T-helper 2 cell treated with Interferon-gamma antibody and Interleukin-4, amounts not matched to agents 100 ng/mL and 5 ng/mL, for 36 hours (primary cell): ENCODE measurements around the gene ITGA1. TPM values are rescaled to one million over a fixed set of nuclear protein-coding genes. Genes with fewer than 3 reads are reported as not detected.
"Not testable (repeated sequence)": the region's sequence is repeated elsewhere in the genome, so short reads cannot be mapped to it uniquely, and the experiment has no call there.

Source experiments
- intact Hi-C: fragments of 100-400 bp; cut with micrococcal nuclease; formaldehyde crosslinking; loops from one replicate; pipeline ENCODE4 v1.15.1; 2023
- total RNA-seq: library from RNA; stranded (reverse); gene quantifications from 2 replicates; pipeline ENCODE4 v1.2.3, GENCODE V29; 2022

The ITGA1 gene
- total RNA-seq, 1 donor from 2014 or later = 3.2 TPM

DNA sequence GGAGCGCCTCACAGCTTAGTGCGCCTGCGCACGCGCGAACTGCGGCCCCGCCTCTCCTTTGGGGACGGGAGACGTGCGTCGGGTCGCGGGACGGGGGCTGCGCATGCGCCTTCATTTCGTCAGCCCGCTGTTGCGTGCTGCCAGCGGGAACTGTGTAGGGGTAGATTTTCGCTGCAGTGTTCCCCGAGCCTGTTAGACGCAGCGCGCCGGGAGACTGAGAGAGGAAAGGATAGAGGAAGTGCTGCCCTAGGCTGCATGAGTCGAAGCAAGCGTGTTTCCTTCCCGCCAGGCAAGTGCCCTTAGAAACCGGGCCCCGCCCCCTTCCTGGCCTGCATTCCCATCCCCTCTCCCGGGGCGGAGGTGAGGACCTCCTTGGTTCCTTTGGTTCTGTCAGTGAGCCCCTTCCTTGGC is 12.3 kb downstream of the ITGA1 start:
- intact Hi-C loops = loop anchor here (1.0 to 10.0 kb wide), 8 partner anchors 13 to 309 kb away; partner anchors contain the start of genes ITGA1, MOCS2 and PELO

DNA sequence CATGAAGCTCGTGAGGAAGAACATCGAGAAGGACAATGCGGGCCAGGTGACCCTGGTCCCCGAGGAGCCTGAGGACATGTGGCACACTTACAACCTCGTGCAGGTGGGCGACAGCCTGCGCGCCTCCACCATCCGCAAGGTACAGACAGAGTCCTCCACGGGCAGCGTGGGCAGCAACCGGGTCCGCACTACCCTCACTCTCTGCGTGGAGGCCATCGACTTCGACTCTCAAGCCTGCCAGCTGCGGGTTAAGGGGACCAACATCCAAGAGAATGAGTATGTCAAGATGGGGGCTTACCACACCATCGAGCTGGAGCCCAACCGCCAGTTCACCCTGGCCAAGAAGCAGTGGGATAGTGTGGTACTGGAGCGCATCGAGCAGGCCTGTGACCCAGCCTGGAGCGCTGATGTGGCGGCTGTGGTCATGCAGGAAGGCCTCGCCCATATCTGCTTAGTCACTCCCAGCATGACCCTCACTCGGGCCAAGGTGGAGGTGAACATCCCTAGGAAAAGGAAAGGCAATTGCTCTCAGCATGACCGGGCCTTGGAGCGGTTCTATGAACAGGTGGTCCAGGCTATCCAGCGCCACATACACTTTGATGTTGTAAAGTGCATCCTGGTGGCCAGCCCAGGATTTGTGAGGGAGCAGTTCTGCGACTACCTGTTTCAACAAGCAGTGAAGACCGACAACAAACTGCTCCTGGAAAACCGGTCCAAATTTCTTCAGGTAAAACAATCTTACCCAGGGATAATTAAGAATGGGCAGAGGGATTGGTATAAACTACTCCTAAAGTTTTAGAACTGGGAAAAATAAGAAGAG is 12.9 kb downstream of the ITGA1 start:
- intact Hi-C loops = loop anchor here (1.0 to 10.0 kb wide), 6 partner anchors 29 to 308 kb away; partner anchors contain the start of gene MOCS2

DNA sequence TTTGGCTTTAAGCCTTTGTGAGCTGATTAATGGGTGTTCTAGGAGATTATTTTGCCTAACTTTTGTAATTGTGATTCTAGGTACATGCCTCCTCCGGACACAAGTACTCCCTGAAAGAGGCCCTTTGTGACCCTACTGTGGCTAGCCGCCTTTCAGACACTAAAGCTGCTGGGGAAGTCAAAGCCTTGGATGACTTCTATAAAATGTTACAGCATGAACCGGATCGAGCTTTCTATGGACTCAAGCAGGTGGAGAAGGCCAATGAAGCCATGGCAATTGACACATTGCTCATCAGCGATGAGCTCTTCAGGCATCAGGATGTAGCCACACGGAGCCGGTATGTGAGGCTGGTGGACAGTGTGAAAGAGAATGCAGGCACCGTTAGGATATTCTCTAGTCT is 13.6 kb downstream of the ITGA1 start:
- intact Hi-C loops = loop anchor here (2.0 to 10.0 kb wide), 3 partner anchors 53 to 307 kb away; partner anchors contain the start of gene MOCS2

DNA sequence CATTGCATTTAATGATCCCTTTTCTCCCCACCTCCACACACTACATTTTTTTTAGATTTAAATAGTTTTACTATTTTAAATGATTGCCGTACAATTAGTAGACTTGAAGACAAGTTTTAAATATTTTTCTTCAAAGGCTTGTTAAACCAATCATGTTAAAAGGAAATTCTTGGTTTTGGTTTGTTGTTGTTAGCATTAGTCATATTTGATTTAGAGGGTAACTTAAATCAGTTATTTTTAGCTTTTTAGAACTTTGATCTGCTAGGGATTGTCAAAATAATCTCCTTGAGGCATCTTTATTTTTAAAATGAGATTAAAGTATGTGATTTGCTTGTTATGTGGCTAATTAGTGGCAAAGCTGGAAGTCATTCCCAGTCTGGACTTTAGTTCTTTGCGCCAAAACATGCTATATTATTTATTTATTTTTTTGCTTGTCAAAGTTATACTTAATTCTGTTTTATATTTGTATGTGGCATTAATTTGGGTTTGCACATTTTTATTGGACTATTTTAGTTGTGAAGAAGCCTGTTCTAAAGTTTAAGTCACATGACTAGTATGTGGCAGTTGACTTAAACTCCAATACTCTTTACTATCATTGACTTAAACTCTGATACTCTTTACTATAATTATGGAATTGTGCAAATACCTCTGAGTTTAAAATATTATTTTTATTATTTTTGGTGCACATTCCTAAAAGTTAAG is 14.7 kb downstream of the ITGA1 start:
- intact Hi-C loops = loop anchor here (5.0 to 10.0 kb wide), 2 partner anchors 52 to 95 kb away; no protein-coding TSS in a partner anchor

DNA sequence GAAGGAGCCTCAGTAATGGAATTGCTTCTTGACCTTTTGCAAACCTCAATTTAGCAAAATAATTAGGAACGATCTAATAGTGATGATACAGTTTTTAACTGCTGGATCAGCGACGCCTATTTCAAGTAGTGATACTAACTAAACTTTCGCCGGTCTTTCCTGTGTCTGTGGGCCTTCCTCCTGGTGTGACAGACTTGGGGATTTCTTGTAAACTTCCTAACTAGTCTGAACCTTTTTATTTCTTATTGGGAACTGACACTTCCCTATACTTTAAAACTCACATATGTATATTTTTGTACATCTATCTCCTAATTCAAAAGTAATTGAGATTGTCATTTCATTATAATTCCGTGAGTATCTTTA is 15.2 kb downstream of the ITGA1 start:
- intact Hi-C loops = loop anchor here (5.0 to 10.0 kb wide), 2 partner anchors 52 to 96 kb away; no protein-coding TSS in a partner anchor

DNA sequence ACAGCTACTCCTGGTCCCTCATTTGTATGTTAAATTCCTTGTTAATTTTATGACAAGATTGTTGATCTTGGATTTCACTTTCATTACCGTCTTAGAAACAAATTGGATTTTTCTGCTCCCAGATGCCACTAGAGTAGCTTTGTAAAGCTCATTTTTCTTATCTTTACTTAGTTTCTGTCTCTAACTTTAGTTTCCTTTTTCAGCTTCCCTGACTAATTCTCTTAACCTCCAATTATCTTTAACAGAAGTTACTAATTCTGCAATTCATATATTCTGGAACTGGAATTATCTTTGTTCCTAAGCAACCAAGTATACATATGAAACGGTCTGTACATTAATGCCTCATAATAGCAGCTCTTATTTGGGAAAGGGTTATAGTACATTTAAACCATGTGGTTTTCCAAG is 16.7 kb downstream of the ITGA1 start:
- intact Hi-C loops = loop anchor here (5.0 to 10.0 kb wide), 2 partner anchors 50 to 97 kb away; no protein-coding TSS in a partner anchor

DNA sequence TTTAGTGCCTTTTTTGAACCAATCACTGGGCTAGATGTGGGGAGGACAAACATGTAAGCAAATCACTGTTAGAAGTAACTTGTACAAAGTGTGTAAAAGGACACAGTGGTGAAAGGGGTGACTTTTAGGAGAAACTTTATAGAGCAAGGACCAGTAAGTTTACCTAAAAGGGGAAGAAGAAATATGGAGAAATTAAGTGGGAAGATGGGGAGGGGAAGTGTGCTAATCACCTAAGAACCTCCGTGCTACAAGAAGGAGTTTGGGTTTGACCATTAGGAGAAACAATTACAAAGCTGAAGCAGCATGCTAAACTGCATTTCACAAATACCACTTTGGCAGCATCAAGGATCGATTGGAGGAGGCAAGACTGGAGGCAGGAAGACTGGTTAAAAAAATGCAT is 17.3 kb downstream of the ITGA1 start:
- intact Hi-C loops = loop anchor here (5.0 to 10.0 kb wide), 2 partner anchors 50 to 98 kb away; no protein-coding TSS in a partner anchor

DNA sequence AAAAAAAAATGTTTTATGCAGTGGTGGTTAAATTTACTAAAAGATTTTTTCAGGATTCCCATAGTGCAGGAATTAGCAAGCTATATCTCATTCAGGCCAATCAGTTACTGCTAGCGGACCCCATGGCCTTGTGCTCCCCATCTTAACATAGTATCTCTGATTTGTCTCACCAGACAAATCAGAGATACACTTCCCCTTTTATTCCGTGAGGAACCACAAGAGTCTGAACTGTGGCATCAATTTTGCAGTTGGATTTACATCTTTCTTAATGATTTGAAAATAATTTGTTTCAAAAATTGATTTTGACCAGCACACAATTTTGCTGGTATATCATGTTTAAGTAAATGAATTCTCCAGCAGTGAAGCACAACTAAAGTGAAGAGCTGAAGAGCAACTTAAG is 17.9 kb downstream of the ITGA1 start:
- intact Hi-C loops = loop anchor here (10.0 kb wide), 1 partner anchor 49 kb away; no protein-coding TSS in a partner anchor

DNA sequence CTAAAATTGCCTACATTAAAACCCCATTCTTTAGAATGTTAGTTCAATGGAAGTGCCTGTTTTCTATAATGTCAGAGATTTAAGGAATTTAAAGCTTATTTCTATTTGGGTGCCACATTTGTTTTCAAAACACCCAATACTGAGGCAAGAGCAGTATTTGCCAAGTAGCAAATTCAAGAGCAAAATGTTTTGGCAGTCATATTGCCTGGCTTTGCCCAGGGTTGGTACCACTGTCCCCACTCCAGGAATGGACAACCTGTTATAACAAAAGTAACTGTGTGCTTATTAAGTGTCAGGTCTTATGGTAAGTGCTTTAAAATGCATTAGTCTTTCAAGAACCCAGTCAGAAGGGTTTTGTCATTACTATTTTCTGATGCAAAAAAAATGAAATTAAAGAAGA is 19.3 kb downstream of the ITGA1 start:
- intact Hi-C loops = loop anchor here (10.0 kb wide), 1 partner anchor 48 kb away; no protein-coding TSS in a partner anchor

DNA sequence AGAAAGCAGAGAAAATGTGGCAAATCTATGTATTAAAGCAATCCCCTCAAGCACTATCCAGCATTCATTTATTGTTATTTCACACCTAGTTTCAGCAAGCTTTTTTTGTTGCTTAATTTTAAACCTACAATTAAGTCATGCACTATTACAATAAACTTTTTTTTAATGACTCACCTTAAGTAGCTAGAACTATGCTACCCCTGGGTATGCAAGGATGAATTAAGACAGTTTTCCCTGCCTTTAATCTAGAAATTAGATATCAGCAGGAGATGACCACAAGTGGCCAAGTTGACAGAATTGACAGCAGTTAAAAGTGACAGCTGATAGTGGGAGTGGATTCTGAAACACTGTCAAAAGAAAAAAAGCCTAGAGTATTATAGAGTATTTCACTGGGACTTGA is 20.0 kb downstream of the ITGA1 start:
- intact Hi-C loops = loop anchor here (10.0 kb wide), 1 partner anchor 47 kb away; no protein-coding TSS in a partner anchor

DNA sequence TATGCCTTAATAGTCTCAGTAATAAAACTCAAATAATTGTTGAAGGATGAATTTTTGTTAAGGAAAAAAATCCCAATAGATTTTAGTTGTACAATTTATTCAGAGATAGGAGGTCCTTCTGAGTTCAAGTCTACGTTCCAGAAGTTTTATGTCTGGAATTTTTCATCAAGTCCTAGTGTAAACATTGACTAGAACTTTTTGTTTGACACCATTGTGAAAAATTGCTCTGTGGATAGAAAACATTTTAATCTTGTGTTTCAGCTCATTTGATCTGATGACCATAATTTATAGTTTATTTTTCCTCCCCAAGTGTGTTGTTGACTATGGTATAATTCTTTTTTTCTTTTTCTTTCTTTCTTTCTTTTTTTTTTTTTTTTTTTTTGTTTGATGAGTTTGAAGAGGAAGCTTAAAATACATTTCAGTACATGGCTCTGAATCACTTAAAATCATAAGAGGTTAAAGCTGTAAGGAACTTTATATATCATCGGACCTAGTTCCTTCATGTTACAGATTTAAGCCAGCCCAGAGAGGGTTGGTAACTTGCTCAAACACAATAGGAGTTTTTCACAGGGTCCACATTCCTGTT is 20.7 kb downstream of the ITGA1 start:
- intact Hi-C loops = loop anchor here (10.0 kb wide), 1 partner anchor 46 kb away; no protein-coding TSS in a partner anchor

DNA sequence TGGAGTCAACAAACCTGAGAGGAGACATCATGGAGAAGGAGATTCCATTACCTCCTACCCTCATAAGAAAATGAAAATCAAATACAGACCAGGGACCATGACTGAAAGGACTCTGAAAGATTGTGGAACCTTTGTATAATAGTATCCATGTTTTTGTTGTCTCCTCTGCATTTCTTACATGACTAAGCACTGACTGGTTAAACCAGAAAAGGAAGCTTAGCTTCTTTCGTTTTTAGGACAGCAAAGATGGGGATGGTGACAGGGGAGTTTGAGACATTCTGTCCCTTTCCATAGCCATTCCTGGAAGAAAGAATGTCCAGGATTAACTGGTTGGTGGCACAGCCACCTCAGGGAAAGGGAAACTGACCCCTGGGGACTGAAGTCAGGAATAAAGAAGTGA is 22.2 kb downstream of the ITGA1 start:
- intact Hi-C loops = loop anchor here (10.0 kb wide), 1 partner anchor 45 kb away; no protein-coding TSS in a partner anchor

DNA sequence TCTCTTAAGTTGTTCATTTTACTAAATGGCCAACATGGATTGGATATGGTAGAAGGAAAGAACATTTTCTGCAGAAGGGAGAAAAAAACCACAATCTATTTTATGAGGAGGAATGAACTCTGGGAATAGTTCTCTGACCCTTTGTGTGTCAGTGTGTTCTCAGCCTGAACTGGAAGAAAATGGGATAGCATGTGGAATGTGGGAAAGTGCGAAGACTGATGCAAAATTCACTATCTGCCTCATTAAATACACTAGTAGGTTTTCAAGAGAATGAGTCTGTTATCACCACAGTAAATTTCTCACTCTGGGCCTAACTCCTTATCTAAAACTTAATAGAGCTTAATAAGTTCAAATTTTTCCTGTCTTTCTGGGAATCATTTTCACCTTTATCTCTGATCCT is 22.7 kb downstream of the ITGA1 start:
- intact Hi-C loops = no loop called here

DNA sequence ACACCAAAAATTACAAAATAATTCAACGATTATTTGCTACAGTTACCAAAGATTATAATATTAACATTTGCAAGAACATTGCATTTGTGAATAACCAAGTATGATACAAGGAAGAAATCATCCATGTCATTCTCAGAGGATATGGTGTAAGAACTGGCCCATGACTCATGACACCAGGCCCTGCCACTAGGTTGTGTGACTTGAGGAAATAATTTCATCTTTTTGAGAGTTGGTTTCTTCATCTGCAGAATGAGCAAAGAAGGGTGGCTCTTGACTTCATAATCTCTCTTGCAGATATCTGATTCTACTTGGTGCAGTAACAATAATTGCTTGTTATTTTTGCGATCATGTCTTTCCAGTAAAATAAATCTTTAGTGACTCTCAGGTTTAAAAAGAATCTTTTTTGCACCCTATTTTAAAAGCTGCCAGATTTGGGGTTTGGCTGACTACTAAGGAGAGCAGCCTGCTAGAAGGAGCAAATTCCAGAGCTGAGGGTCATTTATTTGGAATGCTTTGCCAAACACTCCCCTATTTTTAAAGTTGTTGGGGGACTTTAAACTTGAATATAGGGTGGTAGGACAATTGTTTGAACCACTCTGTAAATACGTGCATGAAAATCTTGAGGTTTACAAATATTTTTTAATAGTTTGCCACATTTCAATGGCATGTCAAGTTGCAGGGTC is 23.5 kb downstream of the ITGA1 start:
- intact Hi-C loops = no loop called here

DNA sequence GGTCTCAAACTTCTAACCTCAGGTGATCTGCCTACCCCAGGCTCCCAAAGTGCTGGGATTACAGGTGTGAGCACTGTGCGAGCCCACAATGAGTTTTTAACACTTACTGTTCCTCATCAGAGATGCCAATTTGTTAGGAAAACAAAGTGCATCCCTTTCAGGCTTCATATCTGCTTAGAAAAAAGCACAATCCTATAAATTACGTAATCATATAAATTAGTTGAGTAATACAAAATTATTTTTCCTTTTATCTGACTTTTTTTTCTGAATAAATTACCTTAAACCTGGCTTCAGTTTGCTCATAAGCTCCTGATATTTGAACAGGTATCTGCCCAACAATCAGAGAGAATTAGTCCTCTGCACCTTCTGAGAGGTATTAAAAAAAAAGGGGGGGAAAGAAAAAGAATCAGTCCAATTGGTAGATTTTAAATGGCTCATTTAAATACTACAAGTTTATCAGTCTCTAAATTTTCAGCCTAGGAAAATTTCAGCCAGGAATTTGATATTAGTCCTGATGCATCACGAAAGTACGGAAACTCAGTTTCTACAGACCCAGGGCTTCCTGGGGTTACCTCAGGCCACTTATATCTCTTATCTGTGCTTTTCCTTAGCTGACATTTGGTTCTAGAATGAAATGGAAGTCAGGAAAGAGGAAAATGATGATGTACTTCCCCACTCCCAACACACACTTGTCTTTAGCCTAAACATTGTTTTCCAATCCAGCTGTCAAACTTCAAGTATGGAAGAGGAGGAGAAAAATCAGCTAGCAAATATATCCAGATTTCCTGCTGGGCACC is 26.8 kb downstream of the ITGA1 start:
- intact Hi-C loops = no loop called here

DNA sequence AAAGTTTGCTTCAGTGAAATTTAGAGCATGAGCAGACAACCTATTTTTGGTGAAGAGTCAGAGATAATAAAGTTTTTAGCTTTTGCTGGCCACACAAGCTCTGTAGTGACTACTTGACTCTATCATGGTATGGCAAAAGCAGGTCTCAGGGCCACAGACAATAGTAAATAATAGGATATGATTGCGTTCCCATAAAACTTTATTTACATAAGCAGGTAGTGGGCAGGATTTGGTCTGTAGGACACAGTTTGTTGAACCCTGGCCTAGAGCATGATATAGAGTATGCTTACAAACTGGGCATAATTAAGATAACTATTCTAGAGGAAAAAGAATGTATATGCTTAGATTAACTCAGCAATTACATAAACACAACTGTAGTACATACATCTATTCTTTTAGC is 30.1 kb downstream of the ITGA1 start:
- intact Hi-C loops = no loop called here

DNA sequence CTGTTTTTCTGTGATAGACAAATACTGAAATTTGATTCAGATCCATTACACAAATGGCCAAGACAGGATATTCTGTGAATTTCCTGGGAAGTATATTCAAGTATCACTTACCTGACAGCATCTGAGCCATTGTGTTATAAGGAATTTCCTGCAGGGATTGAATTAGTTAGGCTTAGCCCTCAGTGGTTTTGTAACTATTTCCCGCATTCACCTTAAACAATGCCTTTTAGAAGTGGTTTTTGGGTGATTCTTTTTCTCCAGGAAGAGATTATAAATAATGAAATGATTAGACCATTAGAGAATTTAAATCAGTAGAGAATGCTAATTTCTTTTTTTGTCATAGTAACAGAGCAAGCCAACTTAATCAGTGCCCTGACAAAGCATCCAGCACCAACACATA is 30.6 kb downstream of the ITGA1 start:
- intact Hi-C loops = no loop called here

DNA sequence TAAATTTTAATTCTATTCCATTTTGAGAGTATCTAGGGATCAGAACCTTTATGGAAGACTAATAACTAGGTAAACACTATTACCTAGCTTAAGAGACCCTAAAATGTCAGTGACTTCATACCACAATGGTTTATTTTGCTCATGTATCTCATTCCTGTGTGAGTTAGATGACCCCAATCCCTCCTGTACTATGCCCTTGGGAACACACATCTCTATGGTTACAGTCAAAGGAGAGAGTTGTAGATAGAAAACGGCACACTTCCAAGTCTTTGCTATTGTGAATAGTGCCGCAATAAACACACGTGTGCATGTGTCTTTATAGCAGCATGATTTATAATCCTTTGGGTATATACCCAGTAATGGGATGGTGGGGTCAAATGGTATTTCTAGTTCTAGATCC is 31.1 kb downstream of the ITGA1 start:
- intact Hi-C loops = not testable (repeated sequence)

DNA sequence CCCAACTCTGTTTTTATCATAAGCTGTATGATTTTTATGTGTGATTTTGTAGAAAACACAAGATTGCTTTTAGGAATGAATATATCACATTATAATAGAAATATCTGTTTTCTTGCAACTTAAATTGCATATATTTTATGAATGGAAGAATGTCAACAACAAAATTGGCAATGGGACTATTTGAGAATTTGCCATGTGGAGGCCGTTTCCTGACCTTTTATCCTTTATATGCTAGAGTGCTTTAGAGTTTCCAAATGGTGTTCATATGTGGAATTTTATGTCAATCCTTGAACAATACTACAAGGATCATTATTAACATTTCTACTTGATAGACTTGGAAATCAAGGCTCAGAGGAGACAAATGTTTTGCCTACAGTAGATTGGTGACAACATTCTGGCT is 34.2 kb downstream of the ITGA1 start:
- intact Hi-C loops = no loop called here

DNA sequence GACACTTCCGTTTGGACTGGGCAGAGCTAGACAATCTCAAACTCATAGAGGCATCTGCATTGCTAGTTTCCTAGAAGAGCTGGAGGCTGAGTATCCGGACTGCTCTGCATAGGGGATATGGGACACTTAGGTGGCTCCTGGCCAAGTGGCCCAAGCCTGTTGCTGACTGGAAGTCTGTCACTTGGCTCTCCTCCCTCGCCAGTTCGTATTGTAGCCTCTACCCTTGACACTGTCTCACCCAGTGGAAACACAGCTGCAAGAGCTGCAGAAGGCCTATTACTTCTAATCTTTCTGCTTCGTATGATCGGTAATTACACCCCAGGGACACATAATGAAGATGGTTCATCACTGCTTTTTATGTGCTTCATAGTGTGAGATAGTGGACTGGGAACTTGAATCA is 34.7 kb downstream of the ITGA1 start:
- intact Hi-C loops = no loop called here
